GM18526 (cell line): ENCODE data around the gene UFD1.

Experiments used
- POLR2A ChIP-seq: IDR thresholded peaks from 3 replicates; pipeline ENCODE4 v1.6.1; 2011; ENCODE audit not compliant: insufficient read length; ENCODE audit errors: extremely low read depth

Gene UFD1

GRCh38 chr22:19410941-19411689, 67.9 kb downstream of the UFD1 start:
- no peak for TF ChIP-seq POLR2A

GRCh38 chr22:19407649-19408606, 71.1 kb downstream of the UFD1 start:
- no peak for TF ChIP-seq POLR2A

GRCh38 chr22:19406846-19407245, 72.1 kb downstream of the UFD1 start:
- no peak for TF ChIP-seq POLR2A

GRCh38 chr22:19406281-19406811, 72.6 kb downstream of the UFD1 start:
- TF ChIP-seq POLR2A: no peak

GRCh38 chr22:19405652-19406051, 73.3 kb downstream of the UFD1 start:
- TF ChIP-seq POLR2A: no peak

- TF ChIP-seq POLR2A: no peak
Observed at GRCh38 chr22:19405133-19405532, 73.9 kb downstream of the UFD1 start.

- no peak for TF ChIP-seq POLR2A
Observed at GRCh38 chr22:19404676-19405075, 74.3 kb downstream of the UFD1 start.

GRCh38 chr22:19402642-19403191, 76.3 kb downstream of the UFD1 start:
- TF ChIP-seq POLR2A: no peak

- no peak for TF ChIP-seq POLR2A
Observed at GRCh38 chr22:19401483-19401882, 77.5 kb downstream of the UFD1 start.

GRCh38 chr22:19400881-19401280, 78.1 kb downstream of the UFD1 start:
- no peak for TF ChIP-seq POLR2A
